ENCODE measurements around the gene MT2A. TPM values are rescaled to one million over a fixed set of nuclear protein-coding genes. Genes with fewer than 3 reads are reported as not detected.

The MT2A gene
- polyA plus RNA-seq, 1 donor from 2014 or later = not detected

GRCh38 chr16:56609463-56609921, 1.1 kb downstream of the MT2A start:
- Histone ChIP-seq H4K20me1 (ENCODE audit: insufficient read depth) (no peaks in the 10 kb centered on the region), H3K4me2 (ENCODE audit: low read length) (no peak overlapping the region), H3K4me3 (ENCODE audit: low read length) (no peak overlapping the region), H3K27ac (ENCODE audit: low read length) (no peak overlapping the region), H3K9me3 (ENCODE audit: low read length) (no peaks in the 10 kb centered on the region), H3K9ac (ENCODE audit: low read length) (no peak overlapping the region), H3F3A (ENCODE audit: insufficient read depth, low read length, poor library complexity, severe bottlenecking) (no peaks in the 10 kb centered on the region), H3K79me2 (replicated peaks; ENCODE audit: insufficient read depth, low read length) (no peaks in the 10 kb centered on the region), H2AFZ (ENCODE audit: low read depth, low read length) (no peak overlapping the region), H3K36me3 (ENCODE audit: insufficient read depth, low read length) (no peaks in the 10 kb centered on the region), H3K9me2 (ENCODE audit: insufficient read depth, low read length) (no peaks in the 10 kb centered on the region), H3K27me3 (ENCODE audit: insufficient read depth, low read depth, low read length) (peaks cover 60% of the 10 kb centered on the region)
- TF ChIP-seq CTCF (IDR thresholded peaks at IDR 0.05; ENCODE audit: poor library complexity, severe bottlenecking) = no peak
- TF ChIP-seq POLR2AphosphoS5 (IDR thresholded peaks at IDR 0.05) = no peak
- no peak for TF ChIP-seq RAD21 (conservative IDR thresholded peaks at IDR 0.05)
- TF ChIP-seq EZH2 (IDR thresholded peaks at IDR 0.05; ENCODE audit: borderline replicate concordance, insufficient read depth, low read length, poor library complexity, severe bottlenecking) = no peak
- TF ChIP-seq MXI1 (conservative IDR thresholded peaks at IDR 0.05; ENCODE audit: poor library complexity, severe bottlenecking) = no peak
- no peak for TF ChIP-seq SMC3 (conservative IDR thresholded peaks at IDR 0.05; ENCODE audit: poor library complexity)
- no peak for TF ChIP-seq REST (IDR thresholded peaks at IDR 0.05; ENCODE audit: borderline replicate concordance)

GRCh38 chr16:56610017-56610608, 1.7 kb downstream of the MT2A start:
- Histone ChIP-seq H3K9ac (ENCODE audit: low read length) (no peak overlapping the region), H3K27ac (ENCODE audit: low read length) (no peak overlapping the region), H3K4me3 (ENCODE audit: low read length) (no peak overlapping the region), H3K4me2 (ENCODE audit: low read length) (no peak overlapping the region), H3K9me2 (ENCODE audit: insufficient read depth, low read length) (no peaks in the 10 kb centered on the region), H3K27me3 (ENCODE audit: insufficient read depth, low read depth, low read length) (peaks cover 62% of the 10 kb centered on the region), H3F3A (ENCODE audit: insufficient read depth, low read length, poor library complexity, severe bottlenecking) (no peaks in the 10 kb centered on the region), H3K9me3 (ENCODE audit: low read length) (no peaks in the 10 kb centered on the region), H2AFZ (ENCODE audit: low read depth, low read length) (no peak overlapping the region), H3K36me3 (ENCODE audit: insufficient read depth, low read length) (no peaks in the 10 kb centered on the region), H3K79me2 (replicated peaks; ENCODE audit: insufficient read depth, low read length) (no peaks in the 10 kb centered on the region), H4K20me1 (ENCODE audit: insufficient read depth) (no peaks in the 10 kb centered on the region)
- TF ChIP-seq RAD21 (conservative IDR thresholded peaks at IDR 0.05) (no peak), EZH2 (IDR thresholded peaks at IDR 0.05; ENCODE audit: borderline replicate concordance, insufficient read depth, low read length, poor library complexity, severe bottlenecking) (no peak), POLR2AphosphoS5 (IDR thresholded peaks at IDR 0.05) (no peak), EP300 (conservative IDR thresholded peaks at IDR 0.05; ENCODE audit: poor library complexity, severe bottlenecking) (no peak), SMC3 (conservative IDR thresholded peaks at IDR 0.05; ENCODE audit: poor library complexity) (no peak), CTCF (IDR thresholded peaks at IDR 0.05; ENCODE audit: poor library complexity, severe bottlenecking) (no peak), REST (IDR thresholded peaks at IDR 0.05; ENCODE audit: borderline replicate concordance) (no peak), MXI1 (conservative IDR thresholded peaks at IDR 0.05; ENCODE audit: poor library complexity, severe bottlenecking) (no peak), TAF1 (IDR thresholded peaks at IDR 0.05; ENCODE audit: low read depth) (no peak)

All from neural cell (in vitro differentiated cells).